Sigmoid colon (tissue), 7 donors: ENCODE data around the gene EHBP1. TPM values are rescaled to one million over a fixed set of nuclear protein-coding genes. Genes with fewer than 3 reads are reported as not detected.

Source experiments
- DNase-seq: peaks from one replicate; pipeline ENCODE4 v3.0.0-alpha.2; 2019
- H3K27ac ChIP-seq, 4 donors: fragments of 200-600 bp; sonication (generic); one replicate each; pipeline ENCODE4 v1.5.1; 2016 to 2019; ENCODE audit warnings: mild to moderate bottlenecking in 1 of 4
- H3K27me3 ChIP-seq, 3 donors: fragments of 200-600 bp; sonication (generic); one replicate each; pipeline ENCODE4 v1.5.1; 2019; ENCODE audit warnings: mild to moderate bottlenecking in 1 of 3
- H3K36me3 ChIP-seq, 4 donors: fragments of 200-600 bp; sonication (generic); one replicate each; pipeline ENCODE4 v1.5.1; 2016 to 2019
- H3K4me1 ChIP-seq, 4 donors: fragments of 200-600 bp; sonication (generic); one replicate each; pipeline ENCODE4 v1.5.1; 2017 to 2019
- H3K4me3 ChIP-seq, 4 donors: fragments of 200-600 bp; sonication (generic); one replicate each; pipeline ENCODE4 v1.5.1; 2017 to 2019; ENCODE audit warnings: mild to moderate bottlenecking in 2 of 4, moderate library complexity in 1 of 4
- H3K9me3 ChIP-seq, 4 donors: fragments of 200-600 bp in 3 of 4; sonication (generic) in 3 of 4; one replicate each; pipeline versions ENCODE4 v1.5.1 to v1.6.1; 2013 to 2019
- EP300 ChIP-seq, 4 donors: sonication (generic); formaldehyde crosslinking; IDR thresholded peaks; one replicate each; pipeline ENCODE4 v1.6.1; 2017; ENCODE audit warnings: antibody characterized with exemption in 4 of 4
- POLR2A ChIP-seq, 2 donors: fragments of 450-650 bp; IDR thresholded peaks; one replicate each; pipeline ENCODE4 v1.6.1; 2016; ENCODE audit warnings: antibody characterized with exemption in 2 of 2, mild to moderate bottlenecking in 2 of 2, moderate library complexity in 2 of 2
- POLR2AphosphoS5 ChIP-seq, 4 donors: sonication (generic); formaldehyde crosslinking; IDR thresholded peaks; one replicate each; pipeline ENCODE4 v1.6.1; 2017; ENCODE audit warnings: antibody characterized with exemption in 4 of 4
- WGBS, 2 donors: extraction: QIAGEN DNeasy Blood & Tissue Kit; methylation state at CpG; one replicate each; pipeline ENCODE4 v1.1.7; 2013; 5-methylcytosine and 5-hydroxymethylcytosine counted together
- intact Hi-C: fragments of 100-400 bp; cut with DNase I; formaldehyde crosslinking; loops from one replicate; pipeline ENCODE4 v1.15.1; 2023
- polyA plus RNA-seq, 3 donors: library from polyadenylated mRNA; stranded (reverse); fragments of 200-250 nt; gene quantifications; one replicate each; pipeline ENCODE4 v1.2.3, GENCODE V29; 2013
- total RNA-seq, 4 donors: library from RNA; depleted of rRNA; stranded (reverse); fragments of >200 nt; gene quantifications; one replicate each; pipeline ENCODE4 v1.1.0, GENCODE V29; 2016
- TF ChIP-seq, protein P1 (sequence below), 4 experiments: fragments of 450-650 bp in 3 of 4; fragments of 200-600 bp in 1 of 4; IDR thresholded peaks; one replicate each; pipeline ENCODE4 v1.5.1; 2016 to 2019; ENCODE audit warnings: antibody characterized with exemption in 4 of 4, mild to moderate bottlenecking in 3 of 4, moderate library complexity in 2 of 4
- donor health status: healthy with polysubstance abuse.
- donor health status: Bipolar disorder and iron deficiency.
- donor health status: healthy.

Gene EHBP1
- total and polyA plus RNA-seq, 7 donors: 12.7 to 161 (median 121) TPM

DNA sequence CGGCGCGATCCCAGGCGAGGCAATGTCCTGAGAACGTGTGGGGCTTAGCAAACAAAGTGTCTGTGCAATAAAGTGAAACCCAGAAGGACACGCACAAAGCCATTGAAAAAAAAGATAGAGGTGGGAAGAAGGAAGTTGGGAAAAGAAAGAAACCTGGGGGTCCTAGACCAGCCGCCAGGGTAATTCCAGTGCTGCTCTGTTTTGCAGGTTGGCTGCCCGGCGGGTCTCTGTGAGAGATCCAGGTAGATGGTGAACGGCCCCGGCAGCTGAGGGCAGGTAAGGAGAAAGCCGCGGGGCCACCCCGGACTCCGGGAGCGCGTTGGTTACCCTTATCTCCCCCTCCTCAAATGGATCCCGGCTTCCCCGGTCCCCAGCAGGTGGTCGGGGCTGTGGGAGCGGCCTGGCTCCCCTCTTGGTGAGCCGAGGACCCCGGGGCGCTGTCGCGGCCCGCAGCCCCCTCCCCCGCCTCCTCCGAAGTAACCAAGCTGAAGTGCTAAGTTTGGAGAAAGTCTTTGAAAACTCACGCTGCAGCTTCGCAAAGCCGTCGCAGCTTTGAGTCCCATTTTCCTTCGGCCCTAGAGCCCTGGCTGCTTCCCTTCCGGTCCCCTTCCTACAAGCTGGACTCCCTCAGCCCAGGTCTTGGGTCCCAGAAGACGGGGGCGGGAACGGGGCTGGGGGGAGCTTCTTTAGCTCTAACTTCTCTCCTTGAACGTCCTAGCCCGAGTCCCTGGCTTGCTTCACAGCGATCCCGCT lies 345.7 kb downstream of the EHBP1 start:
- H3K4me1 ChIP-seq: peaks cover 2 to 63% (median 57%) of the 10 kb centered on the region in 4 donors
- 4 to 5% methylated on average over 42 of the region's 42 CpGs for WGBS, 2 donors
- intact Hi-C loops: no loop called here

DNA sequence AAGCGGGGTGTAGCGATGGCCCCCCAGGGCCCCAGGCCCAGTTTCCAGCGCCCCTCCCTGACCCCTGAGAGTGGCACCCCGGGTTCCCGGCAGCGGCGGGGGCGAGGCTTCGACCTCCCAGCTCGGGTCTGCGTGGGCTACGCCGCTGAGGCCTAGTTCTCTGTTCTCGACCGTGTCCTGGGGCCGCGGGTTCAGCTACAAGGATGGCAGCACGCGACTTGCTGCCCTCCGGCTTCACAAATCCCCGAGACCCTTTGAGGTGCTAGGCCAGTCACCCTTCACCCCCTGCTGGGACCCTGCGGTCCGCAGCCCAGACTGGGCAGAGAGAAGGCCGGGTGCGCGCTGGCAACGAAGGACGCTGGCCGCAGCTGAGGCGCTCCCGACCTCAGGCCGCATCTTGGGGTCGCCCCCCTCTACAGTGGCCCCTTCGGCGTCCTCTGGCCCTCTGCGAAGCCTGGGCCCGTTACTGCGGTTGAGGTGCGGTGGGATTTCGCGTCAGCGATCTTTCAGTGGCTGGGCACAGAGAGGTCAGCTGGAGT lies 346.4 kb downstream of the EHBP1 start:
- H3K4me1 ChIP-seq: peaks cover 2 to 69% (median 64%) of the 10 kb centered on the region in 4 donors
- 34 to 58% methylated on average over 42 of the region's 42 CpGs for WGBS, 2 donors
- H3K36me3 ChIP-seq: peaks cover 0 to 7% (median 0%) of the 10 kb centered on the region in 4 donors
- no peak overlapping the region for H3K27ac ChIP-seq
- no peak for DNase-seq
- TF ChIP-seq POLR2AphosphoS5 (IDR thresholded peaks at IDR 0.05) (no peak), EP300 (IDR thresholded peaks at IDR 0.05) (no peak), POLR2A (IDR thresholded peaks at IDR 0.05) (no peak)
- TF ChIP-seq, protein P1, sequence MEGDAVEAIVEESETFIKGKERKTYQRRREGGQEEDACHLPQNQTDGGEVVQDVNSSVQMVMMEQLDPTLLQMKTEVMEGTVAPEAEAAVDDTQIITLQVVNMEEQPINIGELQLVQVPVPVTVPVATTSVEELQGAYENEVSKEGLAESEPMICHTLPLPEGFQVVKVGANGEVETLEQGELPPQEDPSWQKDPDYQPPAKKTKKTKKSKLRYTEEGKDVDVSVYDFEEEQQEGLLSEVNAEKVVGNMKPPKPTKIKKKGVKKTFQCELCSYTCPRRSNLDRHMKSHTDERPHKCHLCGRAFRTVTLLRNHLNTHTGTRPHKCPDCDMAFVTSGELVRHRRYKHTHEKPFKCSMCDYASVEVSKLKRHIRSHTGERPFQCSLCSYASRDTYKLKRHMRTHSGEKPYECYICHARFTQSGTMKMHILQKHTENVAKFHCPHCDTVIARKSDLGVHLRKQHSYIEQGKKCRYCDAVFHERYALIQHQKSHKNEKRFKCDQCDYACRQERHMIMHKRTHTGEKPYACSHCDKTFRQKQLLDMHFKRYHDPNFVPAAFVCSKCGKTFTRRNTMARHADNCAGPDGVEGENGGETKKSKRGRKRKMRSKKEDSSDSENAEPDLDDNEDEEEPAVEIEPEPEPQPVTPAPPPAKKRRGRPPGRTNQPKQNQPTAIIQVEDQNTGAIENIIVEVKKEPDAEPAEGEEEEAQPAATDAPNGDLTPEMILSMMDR (IDR thresholded peaks at IDR 0.05): no peak
- intact Hi-C loops: no loop called here
- no peak overlapping the region for H3K4me3 ChIP-seq
- H3K9me3 ChIP-seq: peaks cover 0 to 8% (median 0%) of the 10 kb centered on the region in 4 donors
- H3K27me3 ChIP-seq: peaks cover 91 to 100% (median 100%) of the 10 kb centered on the region in 3 donors

More for the DNA sequence above, 345.7 kb downstream of the EHBP1 start:
- Histone ChIP-seq H3K27me3 (peaks cover 85 to 100% (median 99%) of the 10 kb centered on the region in 3 donors), H3K4me3 (peak overlapping the region in 3 of 4 donors; percentile 36 to 52 (median 51)), H3K36me3 (peaks cover 0 to 13% (median under 1%) of the 10 kb centered on the region in 4 donors), H3K9me3 (peaks cover 0 to 8% (median 0%) of the 10 kb centered on the region in 4 donors), H3K27ac (no peak overlapping the region)
- DNase-seq: peak; percentile 66
- TF ChIP-seq EP300 (IDR thresholded peaks at IDR 0.05): no peak
- no peak for TF ChIP-seq POLR2A (IDR thresholded peaks at IDR 0.05)
- TF ChIP-seq, protein P1 (IDR thresholded peaks at IDR 0.05): no peak
- no peak for TF ChIP-seq POLR2AphosphoS5 (IDR thresholded peaks at IDR 0.05)

DNA sequence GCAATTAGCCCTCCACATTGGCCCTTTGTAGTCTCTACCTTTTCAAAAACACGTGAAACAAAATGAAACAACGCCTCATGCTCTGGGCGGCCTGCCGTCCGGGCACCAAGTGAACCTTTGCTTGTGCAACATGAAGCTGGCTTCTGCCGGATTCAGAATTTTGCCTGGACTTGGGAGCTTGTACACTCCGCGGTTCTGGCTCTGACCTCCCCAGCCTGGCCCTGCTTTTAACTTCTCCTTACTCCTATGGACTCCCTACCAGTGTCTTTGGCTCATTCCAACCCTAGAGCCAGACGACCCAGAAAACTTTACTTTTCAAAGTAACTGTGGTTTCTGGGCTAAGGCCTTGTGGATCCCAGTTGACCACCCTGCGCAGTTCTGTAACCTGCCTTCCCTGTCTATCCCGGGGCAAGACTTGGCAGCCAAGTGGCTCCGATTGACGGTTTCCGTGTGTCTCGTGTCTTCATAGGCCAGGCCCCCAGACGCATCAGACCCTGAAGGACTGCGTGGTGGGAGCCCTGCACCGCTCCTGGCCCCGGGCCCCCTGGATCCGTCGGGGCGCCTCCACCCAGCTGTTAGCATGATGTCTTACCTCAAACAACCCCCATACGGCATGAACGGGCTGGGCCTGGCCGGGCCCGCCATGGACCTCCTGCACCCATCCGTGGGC lies 347.0 kb downstream of the EHBP1 start:
- H3K4me3 ChIP-seq: no peak overlapping the region
- peaks cover 2 to 75% (median 70%) of the 10 kb centered on the region in 4 donors for H3K4me1 ChIP-seq
- H3K27ac ChIP-seq: no peak overlapping the region
- TF ChIP-seq POLR2A (IDR thresholded peaks at IDR 0.05): no peak
- TF ChIP-seq POLR2AphosphoS5 (IDR thresholded peaks at IDR 0.05): no peak
- TF ChIP-seq, protein P1 (IDR thresholded peaks at IDR 0.05): no peak
- TF ChIP-seq EP300 (IDR thresholded peaks at IDR 0.05): no peak
- peaks cover 0 to 8% (median 0%) of the 10 kb centered on the region in 4 donors for H3K9me3 ChIP-seq
- intact Hi-C loops: no loop called here
- peak; percentile 54 for DNase-seq
- H3K36me3 ChIP-seq: no peaks in the 10 kb centered on the region
- peaks cover 91 to 100% (median 100%) of the 10 kb centered on the region in 3 donors for H3K27me3 ChIP-seq
- 38 to 45% methylated on average over 27 of the region's 27 CpGs for WGBS, 2 donors

DNA sequence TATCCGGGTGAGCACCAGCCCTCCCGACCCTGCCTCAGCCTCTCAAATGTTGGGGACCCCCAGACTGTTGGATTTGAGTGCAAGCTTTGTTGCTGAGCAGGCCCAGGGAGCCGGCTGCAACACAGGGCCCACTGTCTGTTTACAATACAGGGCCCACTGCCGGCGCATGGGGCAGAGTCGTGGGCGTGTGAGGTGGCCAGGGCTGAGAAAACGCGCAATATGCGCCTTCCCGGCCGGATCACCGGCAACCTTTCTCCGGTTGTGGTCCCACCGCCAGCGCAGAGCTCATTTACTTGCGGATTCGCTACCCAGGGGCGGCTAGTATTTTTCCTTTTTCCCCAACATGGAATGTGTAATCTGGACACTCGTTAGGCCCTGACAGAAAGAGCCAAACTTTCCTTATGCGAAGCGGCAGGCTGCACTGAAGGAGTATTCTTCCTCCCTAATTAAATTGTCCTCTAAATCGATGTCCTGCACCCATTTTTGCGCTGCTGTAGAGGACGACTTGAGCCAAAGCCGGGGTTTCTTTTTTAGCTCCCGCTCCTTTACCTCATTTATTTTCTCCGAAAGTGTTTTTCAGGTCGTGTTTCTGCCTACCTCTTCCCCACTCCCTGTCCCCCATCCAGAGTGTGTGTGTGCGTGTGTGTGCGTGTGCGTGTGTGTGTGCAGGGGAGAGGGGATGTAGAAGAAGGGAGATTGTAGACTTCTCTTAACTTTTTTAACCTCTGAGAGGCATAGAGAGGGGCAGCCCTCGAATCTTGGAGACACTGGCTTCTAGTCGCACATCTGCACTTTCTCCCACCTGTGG lies 347.8 kb downstream of the EHBP1 start:
- peaks cover 0 to 7% (median 0%) of the 10 kb centered on the region in 4 donors for H3K9me3 ChIP-seq
- intact Hi-C loops: no loop called here
- H3K4me1 ChIP-seq: peaks cover 2 to 78% (median 75%) of the 10 kb centered on the region in 4 donors
- no peak overlapping the region for H3K27ac ChIP-seq
- no peak overlapping the region for H3K4me3 ChIP-seq
- no peak for TF ChIP-seq POLR2AphosphoS5 (IDR thresholded peaks at IDR 0.05)
- TF ChIP-seq POLR2A (IDR thresholded peaks at IDR 0.05): no peak
- TF ChIP-seq EP300 (IDR thresholded peaks at IDR 0.05): no peak
- TF ChIP-seq, protein P1 (IDR thresholded peaks at IDR 0.05): no peak
- peaks cover 91 to 100% (median 100%) of the 10 kb centered on the region in 3 donors for H3K27me3 ChIP-seq
- DNase-seq: no peak
- H3K36me3 ChIP-seq: no peaks in the 10 kb centered on the region
- 27 to 28% methylated on average over 34 of the region's 34 CpGs for WGBS, 2 donors
